OCI-LY7 (cell line): Measurements from ENCODE around the gene LMBRD2.

ENCODE experiments used
- EZH2phosphoT487 ChIP-seq: fragments of 200-600 bp; sonication (generic); IDR thresholded peaks from 2 replicates; pipeline ENCODE4 v1.6.1; 2018; ENCODE audit warnings: low read depth, borderline replicate concordance, mild to moderate bottlenecking, mixed run types, antibody characterized with exemption, low read length, moderate library complexity, mixed read lengths
- TF ChIP-seq, protein P1 (sequence below): fragments of 200-600 bp; sonication (generic); conservative IDR thresholded peaks from 2 replicates; pipeline ENCODE4 v1.5.1; 2014; ENCODE audit warnings: mild to moderate bottlenecking, antibody characterized with exemption, low read length, moderate library complexity, mixed read lengths

DNA sequence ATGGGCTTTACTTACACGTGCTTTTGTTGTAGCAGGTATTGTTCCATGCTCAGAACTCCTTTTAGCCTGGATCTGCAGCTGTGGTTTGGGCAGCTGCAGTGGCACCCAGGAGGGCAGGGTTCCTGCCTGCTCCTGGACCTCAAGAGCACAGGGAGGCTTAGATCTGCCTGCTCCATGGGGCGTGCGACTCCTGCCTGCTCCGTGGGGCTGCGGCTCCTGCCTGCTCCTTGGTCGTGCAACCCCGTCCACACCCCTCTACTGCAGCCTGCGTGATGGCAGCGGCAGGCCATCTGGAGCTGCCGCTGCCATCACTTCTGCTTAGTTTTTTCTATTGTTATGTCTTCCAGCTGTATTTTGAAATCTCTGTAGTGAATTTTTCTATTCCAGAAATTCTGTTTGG, 73.3 kb downstream of the LMBRD2 start:
- TF ChIP-seq, protein P1, sequence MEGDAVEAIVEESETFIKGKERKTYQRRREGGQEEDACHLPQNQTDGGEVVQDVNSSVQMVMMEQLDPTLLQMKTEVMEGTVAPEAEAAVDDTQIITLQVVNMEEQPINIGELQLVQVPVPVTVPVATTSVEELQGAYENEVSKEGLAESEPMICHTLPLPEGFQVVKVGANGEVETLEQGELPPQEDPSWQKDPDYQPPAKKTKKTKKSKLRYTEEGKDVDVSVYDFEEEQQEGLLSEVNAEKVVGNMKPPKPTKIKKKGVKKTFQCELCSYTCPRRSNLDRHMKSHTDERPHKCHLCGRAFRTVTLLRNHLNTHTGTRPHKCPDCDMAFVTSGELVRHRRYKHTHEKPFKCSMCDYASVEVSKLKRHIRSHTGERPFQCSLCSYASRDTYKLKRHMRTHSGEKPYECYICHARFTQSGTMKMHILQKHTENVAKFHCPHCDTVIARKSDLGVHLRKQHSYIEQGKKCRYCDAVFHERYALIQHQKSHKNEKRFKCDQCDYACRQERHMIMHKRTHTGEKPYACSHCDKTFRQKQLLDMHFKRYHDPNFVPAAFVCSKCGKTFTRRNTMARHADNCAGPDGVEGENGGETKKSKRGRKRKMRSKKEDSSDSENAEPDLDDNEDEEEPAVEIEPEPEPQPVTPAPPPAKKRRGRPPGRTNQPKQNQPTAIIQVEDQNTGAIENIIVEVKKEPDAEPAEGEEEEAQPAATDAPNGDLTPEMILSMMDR = no peak
- no peak for TF ChIP-seq EZH2phosphoT487
